Measurements from ENCODE around the gene HMGB2.
A peak's percentile ranks its signal among the peaks of the same experiment; 100 is the strongest.

Gene HMGB2

GRCh38 chr4:173334085-173334890 is at the start of gene HMGB2:
Gene HMGB2 (minus strand): TSS chr4:173334358. CDS start chr4:173333649, 709 bp downstream.
- peak; percentile 100 for DNase-seq

DNA sequence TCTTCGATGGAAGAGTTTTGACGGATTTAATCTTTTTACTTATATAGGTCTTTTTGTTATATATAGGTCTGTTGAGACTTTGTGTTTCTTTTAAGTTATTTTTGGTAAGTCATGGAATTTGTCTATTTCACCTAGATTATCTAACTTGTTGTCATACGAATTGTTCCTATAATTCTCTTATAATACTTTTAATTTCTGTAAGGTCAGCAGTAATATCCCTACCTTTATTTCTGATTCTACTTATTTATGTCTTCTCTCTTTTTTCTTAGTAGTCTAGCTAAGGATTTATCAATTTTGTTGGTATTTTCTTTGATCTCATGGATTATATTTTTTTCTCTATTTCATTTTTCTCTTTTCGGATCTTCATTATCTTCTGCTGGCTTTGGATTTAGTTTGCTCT is 48.2 kb upstream of the HMGB2 start:
- no peak for DNase-seq

- DNase-seq: no peak
These were observed 47.5 kb upstream of the HMGB2 start for GRCh38 chr4:173381610-173382009.

DNA sequence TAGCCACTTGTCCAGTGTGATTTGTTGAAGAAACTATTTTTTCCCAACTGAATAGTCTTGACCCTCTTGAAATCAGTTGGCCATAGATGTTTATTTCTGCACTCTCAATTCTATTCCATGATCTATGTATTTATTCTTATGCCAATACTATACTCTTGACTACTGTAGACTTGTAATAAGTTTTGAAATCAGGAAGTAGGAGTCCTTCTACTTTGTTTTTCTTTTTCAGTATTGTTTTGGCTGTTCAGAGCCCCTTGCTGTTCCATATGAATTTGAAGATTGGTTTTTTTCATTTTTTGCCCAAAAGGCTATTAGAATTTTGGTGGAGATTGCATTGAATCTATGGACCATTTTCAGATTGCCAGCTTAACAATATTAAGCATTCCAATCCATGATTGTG is 46.8 kb upstream of the HMGB2 start:
- DNase-seq: no peak

DNA sequence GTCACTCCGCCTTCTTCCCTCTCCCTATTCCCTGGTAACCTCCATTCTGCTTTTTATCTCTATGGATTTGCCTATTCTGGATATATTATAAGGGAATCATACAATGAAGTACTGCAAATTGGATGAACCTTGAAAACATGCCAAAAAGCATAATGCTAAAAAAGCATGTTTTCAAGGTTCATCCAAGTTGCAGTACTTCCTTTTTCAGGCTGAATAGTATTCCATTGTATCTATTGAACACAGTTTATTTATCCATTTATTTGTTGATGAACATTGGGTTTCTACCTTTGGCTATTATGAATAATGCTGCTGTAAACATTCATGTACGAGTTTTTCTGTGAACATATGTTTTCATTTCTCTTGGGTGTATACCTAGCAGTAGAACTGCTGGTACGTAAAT is 45.8 kb upstream of the HMGB2 start:
- DNase-seq: no peak

GRCh38 chr4:173374588-173374987 is 40.4 kb upstream of the HMGB2 start:
- DNase-seq: no peak

GRCh38 chr4:173371292-173372192 is 37.4 kb upstream of the HMGB2 start:
- peak; percentile 40 for DNase-seq

DNA sequence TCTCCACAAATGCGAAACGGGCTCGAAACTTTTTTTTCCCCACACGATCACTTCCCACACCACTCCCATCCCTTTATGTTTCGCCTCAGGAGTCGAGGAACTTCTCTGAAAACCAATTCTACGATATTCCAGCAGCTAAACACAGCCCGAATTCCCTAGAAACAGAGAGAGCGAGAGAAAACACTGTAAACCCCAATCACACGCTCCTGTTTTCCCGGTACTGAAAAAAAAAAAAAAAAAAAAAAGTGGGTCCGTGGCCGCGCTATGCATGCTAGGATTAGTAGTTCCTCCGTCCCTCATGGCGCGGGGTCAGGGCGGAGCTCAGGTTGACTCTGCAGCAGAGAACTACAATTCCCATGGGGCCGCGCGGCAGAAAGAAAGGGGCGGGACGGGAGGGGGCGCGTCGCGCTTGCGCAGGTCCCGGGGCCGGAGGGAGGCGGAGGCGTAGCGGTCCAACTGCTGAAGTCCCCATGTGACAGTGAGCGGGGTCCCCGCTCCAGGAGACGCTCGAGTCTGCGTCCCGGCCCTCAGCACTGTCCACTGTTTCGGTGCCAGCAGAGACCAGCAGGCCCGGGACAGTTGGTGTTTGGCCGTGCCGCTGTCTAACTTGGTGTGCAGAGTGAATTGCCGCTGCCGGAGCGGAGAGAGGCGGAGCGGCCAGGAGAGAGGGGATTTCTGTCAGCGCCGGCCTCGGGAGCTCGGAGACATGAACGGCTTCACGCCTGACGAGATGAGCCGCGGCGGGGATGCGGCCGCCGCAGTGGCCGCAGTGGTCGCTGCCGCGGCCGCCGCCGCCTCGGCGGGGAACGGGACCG is 36.5 kb upstream of the HMGB2 start, which contains the start of gene SAP30:
TSS of gene SAP30 (plus strand) at position 478 of the 815 bp plus-strand sequence. CDS start at position 707, 229 bp downstream.
- DNase-seq: peak; percentile 99

DNA sequence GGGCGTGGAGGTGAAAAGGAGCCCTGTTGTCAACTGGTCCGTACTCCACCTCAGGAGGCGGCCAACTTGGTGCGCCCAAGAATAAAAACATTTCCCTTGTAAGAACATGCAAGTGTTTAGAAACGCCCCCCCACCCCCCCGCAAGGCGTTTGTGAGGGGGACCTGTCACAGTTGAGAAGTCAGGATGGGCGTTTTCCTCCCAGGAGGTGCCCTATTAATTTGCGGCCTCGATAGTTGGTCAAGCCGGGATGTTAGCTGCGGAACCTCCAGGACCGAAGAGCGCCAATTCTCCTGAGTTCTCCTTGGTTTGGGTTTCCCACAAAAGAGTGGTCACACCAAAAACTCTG is 35.9 kb upstream of the HMGB2 start:
- DNase-seq: no peak

GRCh38 chr4:173367946-173368345 is 33.8 kb upstream of the HMGB2 start:
- no peak for DNase-seq

GRCh38 chr4:173367285-173367684 is 33.1 kb upstream of the HMGB2 start:
- no peak for DNase-seq

DNA sequence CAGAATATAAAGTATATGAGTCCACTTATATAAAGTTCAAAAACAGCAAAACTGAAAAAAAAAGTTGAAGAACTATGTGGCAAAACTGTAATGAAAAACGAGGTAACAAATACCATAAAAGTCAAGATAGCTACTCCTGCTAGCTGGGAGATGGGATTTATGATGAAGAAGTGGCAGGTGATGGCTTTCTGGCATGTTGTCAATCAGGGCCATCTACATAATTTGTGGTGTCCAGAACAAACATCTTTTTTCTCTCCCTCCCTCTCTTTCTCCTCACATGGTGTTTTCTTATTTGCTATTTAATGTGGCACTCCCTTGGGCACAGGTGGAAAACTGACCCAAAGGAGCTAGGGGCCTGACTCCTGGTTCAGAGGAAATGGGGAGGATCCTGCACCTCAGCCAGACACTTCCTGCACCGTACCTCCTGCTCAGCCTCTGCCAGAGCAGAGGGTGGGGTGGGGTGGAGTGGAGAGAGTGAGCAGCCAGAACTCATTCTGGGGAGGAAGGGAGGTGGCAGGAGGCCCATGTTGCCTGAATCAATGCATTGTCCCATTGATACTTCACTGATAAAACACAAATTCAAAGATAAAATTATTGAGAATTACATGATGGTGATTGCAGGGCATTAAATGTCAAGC is 31.3 kb upstream of the HMGB2 start:
- DNase-seq: no peak

- DNase-seq: no peak
These were observed 28.5 kb upstream of the HMGB2 start for GRCh38 chr4:173362666-173363065.

GRCh38 chr4:173360587-173361221 is 26.5 kb upstream of the HMGB2 start:
- DNase-seq: no peak

DNA sequence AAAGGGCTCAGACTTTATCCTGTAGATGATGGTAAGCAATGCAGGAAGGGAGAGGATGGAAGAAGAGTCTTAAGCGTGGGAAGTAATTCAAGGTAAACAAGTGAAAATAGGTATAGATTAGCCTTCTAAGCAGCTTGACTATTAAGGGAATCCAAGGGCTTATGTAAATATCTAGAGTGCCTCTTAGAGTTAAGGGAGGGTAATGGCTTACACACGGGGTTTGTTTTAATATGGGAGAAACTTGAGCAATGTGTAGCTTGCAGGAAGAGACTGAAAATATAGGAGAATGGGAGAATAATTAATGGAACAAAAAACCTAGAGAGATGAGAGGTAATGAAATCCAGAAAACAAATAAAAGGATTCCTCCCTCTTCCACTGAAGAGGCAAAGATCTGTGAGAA is 23.8 kb upstream of the HMGB2 start:
- no peak for DNase-seq

DNA sequence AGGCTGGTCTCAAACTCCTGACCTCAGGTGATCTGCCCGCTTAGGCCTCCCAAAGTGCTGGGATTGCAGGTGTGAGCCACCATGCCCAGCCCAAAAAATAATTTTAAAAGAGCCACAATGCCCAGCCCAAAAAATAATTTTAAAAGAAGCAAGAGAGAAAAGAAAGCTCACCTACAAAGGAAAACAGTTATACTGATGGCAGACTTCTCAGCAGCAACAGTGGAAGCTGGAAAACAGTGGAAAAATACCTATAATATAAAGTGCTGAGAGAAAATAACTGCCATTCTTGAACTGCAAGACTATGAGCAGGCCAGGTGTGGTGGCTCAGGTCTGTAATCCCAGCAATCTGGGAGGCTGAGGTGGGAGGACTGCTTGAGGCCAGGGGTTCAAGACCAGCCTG is 13.3 kb upstream of the HMGB2 start:
- DNase-seq: no peak

- DNase-seq: no peak
These were observed 11.9 kb upstream of the HMGB2 start for GRCh38 chr4:173346074-173346473.

DNA sequence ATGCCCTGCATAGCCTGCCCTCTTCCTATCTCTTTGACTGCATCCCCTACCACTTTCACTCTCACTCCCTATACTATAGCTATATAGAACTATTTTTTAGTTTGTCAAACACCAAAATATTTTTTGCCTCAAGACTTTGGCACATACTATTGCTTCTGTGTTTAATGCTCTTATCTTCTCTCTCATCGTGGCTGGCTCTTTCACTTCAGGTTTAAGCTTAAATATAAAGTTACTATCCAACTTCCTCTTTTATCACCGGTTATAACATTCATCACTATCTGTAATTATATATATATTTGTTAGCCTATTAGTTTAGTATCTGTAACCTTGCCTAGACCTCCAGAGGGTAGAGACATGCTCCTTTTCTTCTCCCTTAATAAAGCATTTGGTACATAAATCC is 11.5 kb upstream of the HMGB2 start:
- DNase-seq: no peak

- no peak for DNase-seq
These were observed 9.8 kb upstream of the HMGB2 start for GRCh38 chr4:173343832-173344397.

DNA sequence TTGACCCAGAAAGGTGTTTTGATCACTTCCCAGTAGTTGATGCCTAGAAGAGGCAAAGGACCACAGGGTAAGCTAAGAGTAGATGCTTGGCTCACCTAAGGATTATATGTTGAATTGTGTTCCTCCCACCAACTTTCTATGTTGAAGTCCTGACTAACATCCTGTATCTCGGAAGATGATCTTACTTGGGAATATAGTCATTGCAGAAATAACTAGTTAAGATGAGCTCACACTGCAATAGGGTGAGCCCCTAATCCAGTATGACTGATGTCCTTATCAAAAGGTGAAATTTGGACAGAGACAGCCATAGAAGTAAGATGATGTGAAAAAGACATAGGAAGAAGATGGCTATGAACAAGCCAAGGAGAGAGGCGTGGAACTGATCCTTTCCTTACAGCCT is 3.3 kb upstream of the HMGB2 start:
- DNase-seq: no peak

DNA sequence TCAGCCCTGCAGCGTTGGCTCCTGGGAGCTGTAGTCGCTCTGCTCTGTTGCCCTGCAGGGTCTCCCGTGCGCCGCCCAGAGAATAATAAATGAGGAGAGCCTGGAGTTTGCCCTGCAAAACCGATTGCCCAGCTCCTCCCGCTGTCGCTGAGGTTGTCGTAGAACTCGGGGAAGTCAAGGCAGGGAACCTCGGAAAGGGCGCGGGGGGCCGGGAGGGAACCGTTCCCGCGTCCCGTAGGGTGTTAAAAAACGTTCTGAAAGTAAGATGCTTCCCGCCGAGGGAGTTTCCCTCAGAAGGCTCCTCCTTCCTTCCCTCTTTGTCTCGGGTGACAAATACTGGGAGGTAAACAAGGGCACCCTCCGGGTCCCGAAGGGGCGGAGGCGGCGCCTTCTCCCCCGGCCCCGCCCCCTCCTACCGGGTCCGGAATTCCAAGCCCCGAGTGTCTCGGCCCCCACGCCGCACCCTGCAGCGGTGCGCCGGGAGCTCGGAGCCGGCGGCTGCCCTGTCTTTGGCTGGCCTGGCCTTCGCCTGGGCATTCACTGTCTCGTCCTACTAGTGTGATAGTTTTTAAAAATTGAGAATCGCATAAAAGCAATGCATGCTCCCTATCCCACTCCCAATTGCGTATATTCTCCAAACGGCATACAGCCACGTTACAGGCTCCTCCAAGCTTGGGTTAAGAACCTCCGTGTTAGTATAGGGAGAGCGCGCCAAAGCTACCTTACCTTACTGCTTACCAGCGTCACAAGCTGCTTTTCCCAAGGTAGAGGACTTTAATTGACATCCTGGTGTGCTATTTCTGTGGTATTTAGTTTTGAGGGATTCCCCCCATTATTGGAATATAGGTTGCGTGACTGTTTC is 964 bp upstream of the HMGB2 start:
- DNase-seq: peak; percentile 90
